Activated CD8-positive, alpha-beta memory T cell treated with anti-CD3 and anti-CD28 coated beads, Interleukin-2, amount 10 ng/mL, durations not matched to agents 7 days and 5 days (primary cell): Measurements from ENCODE around the gene AK1. TPM values are rescaled to one million over a fixed set of nuclear protein-coding genes. Genes with fewer than 3 reads are reported as not detected.

Experiments used
- ATAC-seq: fragments of 150-1000 bp; cut with Tn5 transposase; one replicate; pipeline ENCODE4 v1.10.0; 2021; ENCODE audit warnings: moderate library complexity
- CTCF ChIA-PET: fragments of 350-600 bp; sonication (Branson Sonifier 250); formaldehyde crosslinking; loops from one replicate; lab custom pipeline; 2021; ENCODE audit warnings: antibody characterized with exemption; lab: Charles Lee
- DNase-seq: peaks from one replicate; pipeline ENCODE4 v3.0.0-alpha.2; 2020
- H3K27ac Mint-ChIP-seq: one replicate; pipeline ENCODE4 v1.8.0; 2021; ENCODE audit warnings: mild to moderate bottlenecking, mixed read lengths
- H3K27me3 Mint-ChIP-seq: one replicate; pipeline ENCODE4 v1.8.0; 2021; ENCODE audit warnings: mixed read lengths
- H3K36me3 Mint-ChIP-seq: one replicate; pipeline ENCODE4 v1.8.0; 2021; ENCODE audit warnings: mild to moderate bottlenecking, mixed read lengths
- H3K4me1 Mint-ChIP-seq: one replicate; pipeline ENCODE4 v1.8.0; 2021; ENCODE audit warnings: mixed read lengths
- H3K4me3 Mint-ChIP-seq: one replicate; pipeline ENCODE4 v1.8.0; 2021; ENCODE audit warnings: mild to moderate bottlenecking, moderate library complexity, mixed read lengths
- H3K9me3 Mint-ChIP-seq: one replicate; pipeline ENCODE4 v1.8.0; 2022; ENCODE audit warnings: low read depth, mixed read lengths
- total RNA-seq, 2 experiments: library from RNA; stranded (reverse); gene quantifications; one replicate each; pipeline ENCODE4 v1.2.3, GENCODE V29; 2021

Gene AK1
- total RNA-seq, 2 experiments from 2014 or later = 33.6 to 34.3 TPM

DNA sequence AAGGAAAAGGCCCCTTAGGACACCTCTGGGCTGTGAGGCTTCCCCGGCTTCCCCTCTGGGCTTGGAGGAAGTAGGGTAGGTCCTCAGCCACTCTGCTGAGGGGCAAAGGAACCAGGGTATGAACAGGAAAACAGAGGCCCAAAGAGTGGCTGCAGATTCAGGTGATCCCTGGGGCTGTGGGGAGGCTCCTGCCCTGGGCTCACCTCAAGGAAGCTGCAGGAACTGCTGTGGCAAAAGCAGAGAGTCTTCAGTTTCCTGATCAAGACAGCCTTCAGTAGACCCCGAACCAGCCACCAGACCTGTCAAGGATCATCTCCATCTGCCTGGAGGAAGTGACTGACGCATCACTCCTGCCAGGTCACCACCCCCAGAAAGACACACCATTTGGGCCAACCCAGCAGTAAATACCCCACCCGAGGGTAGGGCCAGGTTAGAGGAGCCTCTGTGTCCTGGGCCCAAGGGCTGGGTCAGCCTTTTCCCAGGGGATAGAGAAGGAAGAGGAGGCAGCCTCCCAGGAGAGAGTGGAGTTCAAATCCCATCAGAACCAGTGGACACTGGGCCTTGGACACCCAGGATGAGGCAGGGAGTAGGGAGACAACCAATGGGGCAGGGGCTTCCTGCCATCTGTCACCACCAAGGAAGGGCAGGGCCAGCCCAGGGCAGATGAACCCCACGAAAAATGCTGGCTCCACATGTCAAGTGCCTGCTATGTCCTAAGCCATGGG is 27.7 kb upstream of the AK1 start:
- H3K27me3 Mint-ChIP-seq = no peaks in the 10 kb centered on the region
- H3K4me1 Mint-ChIP-seq = peaks cover 54% of the 10 kb centered on the region
- H3K36me3 Mint-ChIP-seq = peaks cover 23% of the 10 kb centered on the region
- peak; percentile 86 for DNase-seq
- ATAC-seq = peak; percentile 55
- no peaks in the 10 kb centered on the region for H3K9me3 Mint-ChIP-seq
- H3K4me3 Mint-ChIP-seq = peak overlapping the region; percentile 83
- H3K27ac Mint-ChIP-seq = peak overlapping the region; percentile 100
- CTCF ChIA-PET = interaction anchor here (0.6 to 6.7 kb wide), 15 partner anchors 8 to 170 kb away, joined by 3 to 34 read pairs (median 4); partner anchors contain the start of genes CDK9 and TOR2A

DNA sequence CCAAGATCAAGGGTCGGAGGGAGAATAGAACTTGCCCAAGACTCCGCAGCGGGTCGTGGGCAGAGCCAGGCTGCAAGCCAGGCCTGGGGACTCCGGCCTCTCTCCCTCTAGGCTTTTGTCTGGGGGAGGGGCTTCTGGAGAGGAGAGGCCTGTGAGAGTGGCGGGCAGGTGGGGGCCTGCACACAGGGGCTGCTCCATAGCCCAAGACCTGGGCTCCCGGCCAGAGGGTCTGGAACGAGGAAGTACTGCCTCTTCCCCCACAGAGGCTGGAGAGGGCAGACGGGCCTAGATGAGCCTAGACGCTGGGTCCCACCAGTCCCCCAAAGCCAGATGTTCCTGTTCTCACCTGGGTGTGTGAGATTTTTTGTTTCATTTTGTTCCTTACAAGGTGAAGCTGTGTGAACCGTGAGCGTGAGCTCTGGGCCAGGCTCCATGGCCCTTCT is 27.1 kb upstream of the AK1 start:
- Mint-ChIP-seq H3K4me3 (peak overlapping the region; percentile 83), H3K9me3 (no peaks in the 10 kb centered on the region), H3K4me1 (peaks cover 55% of the 10 kb centered on the region), H3K36me3 (peaks cover 22% of the 10 kb centered on the region), H3K27me3 (no peaks in the 10 kb centered on the region), H3K27ac (peak overlapping the region; percentile 100)
- CTCF ChIA-PET = interaction anchor here (0.9 to 6.7 kb wide), 11 partner anchors 8 to 172 kb away, joined by 3 to 34 read pairs (median 4); partner anchors contain the start of genes FPGS and TOR2A
- DNase-seq (no peak), ATAC-seq (peak; percentile 10)

DNA sequence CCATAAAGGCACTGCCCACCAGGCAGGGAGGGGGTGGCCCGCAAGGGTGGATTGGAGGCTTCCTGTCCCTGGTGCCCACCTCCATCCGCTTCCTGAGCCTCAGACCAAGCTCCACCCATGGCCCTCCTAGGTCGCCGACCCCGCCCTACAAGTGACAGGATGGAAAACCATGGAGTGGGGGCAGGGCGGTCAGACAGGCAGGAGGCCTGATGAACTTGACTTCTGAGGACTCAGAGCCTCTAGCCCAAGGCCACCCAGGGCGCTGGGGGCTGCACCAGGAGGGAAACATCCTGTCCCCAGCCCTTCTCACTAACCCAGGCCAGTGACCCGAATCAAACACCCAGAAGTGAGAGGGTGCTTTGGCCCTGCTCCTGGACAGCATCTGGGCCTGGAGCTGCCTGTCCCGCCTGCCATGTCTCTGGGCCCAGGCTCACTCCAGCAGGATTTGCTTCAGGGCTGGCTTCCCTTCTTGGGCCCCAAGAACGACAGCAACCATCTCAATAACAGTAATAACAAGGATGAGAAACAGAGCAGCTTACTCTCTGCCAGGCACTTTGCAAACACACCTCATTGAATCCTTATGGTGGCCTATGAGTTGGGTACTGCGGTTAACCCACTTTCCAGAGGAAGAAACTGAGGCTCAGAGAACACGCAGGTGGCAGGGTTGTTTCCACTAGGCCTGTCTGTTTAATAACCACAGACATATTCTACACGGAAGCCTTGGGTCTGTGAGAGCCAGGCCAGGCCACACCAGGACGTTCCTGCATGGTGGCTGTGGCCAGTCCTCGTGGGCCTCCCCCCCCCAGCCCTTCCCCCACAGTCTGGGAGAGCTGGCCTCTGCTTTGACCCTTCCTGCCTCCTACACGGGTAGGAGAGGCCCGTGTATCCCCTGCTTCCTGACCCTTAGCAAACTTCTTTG is 26.3 kb upstream of the AK1 start:
- peak; percentile 97 for DNase-seq
- Mint-ChIP-seq H3K27ac (peak overlapping the region; percentile 100), H3K27me3 (no peaks in the 10 kb centered on the region), H3K9me3 (no peaks in the 10 kb centered on the region), H3K36me3 (peaks cover 20% of the 10 kb centered on the region), H3K4me3 (peak overlapping the region; percentile 83), H3K4me1 (peaks cover 54% of the 10 kb centered on the region)
- CTCF ChIA-PET = interaction anchor here (0.9 to 6.7 kb wide), 10 partner anchors 9 to 171 kb away, joined by 4 to 34 read pairs (median 6); partner anchors contain the start of genes FPGS, ST6GALNAC4 and TOR2A
- peak; percentile 48 for ATAC-seq

DNA sequence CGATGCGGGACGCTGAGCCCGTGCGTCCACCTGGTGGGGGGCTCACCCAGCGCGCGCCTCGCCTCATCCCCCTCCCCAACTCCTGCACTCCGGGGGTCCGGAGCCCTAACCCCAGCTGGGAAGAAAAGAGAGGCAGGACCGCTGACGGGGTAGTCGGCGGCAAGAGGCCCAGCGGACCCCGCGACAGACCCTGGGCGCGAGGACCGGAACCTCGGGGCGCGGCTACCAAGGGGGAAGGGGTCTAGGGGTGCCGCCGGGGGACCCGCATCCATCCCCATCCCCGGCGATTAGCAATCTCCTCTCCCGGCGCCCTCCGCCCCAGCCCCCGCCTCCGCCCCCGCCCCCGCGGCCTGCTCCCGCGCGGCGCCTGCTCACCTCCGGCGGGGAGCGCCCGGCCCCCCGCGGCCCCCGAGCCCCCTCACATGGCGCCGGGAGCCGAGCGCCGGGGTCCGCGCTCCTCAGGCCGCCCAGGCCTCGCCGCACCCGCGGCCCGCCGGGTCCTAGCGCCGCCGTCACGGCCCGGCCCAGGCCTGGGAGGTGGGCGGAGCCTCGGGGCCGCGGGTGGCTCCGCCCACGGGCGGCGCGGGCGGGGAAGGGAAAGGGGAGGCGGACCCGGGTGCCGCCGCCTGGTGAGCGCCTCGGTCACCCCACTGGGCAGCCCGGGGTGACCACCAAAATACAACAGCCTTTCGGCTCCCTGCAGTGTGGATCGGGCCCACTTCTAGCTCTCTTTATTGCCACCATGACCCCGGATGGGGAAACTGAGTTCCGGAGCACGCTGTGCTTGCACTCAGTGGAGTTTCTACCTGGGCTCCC is 21.9 kb upstream of the AK1 start, which contains the start of gene ST6GALNAC6:
TSS of gene ST6GALNAC6 (minus strand) at position 476 of the 816 bp plus-strand sequence. CDS start 1,622 bp downstream, outside the sequence.
- Mint-ChIP-seq H3K27me3 (no peaks in the 10 kb centered on the region), H3K4me3 (peak within 1 kb of the TSS; percentile 80), H3K36me3 (peaks cover 35% of the 10 kb centered on the region), H3K27ac (peak within 1 kb of the TSS; percentile 78), H3K4me1 (peaks cover 40% of the 10 kb centered on the region), H3K9me3 (no peaks in the 10 kb centered on the region)
- DNase-seq (peak; percentile 79), ATAC-seq (peak; percentile 80)
- CTCF ChIA-PET = interaction anchor here (0.6 to 2.1 kb wide), 12 partner anchors 8 to 142 kb away, joined by 3 to 7 read pairs (median 4); partner anchors contain the start of gene ST6GALNAC4

DNA sequence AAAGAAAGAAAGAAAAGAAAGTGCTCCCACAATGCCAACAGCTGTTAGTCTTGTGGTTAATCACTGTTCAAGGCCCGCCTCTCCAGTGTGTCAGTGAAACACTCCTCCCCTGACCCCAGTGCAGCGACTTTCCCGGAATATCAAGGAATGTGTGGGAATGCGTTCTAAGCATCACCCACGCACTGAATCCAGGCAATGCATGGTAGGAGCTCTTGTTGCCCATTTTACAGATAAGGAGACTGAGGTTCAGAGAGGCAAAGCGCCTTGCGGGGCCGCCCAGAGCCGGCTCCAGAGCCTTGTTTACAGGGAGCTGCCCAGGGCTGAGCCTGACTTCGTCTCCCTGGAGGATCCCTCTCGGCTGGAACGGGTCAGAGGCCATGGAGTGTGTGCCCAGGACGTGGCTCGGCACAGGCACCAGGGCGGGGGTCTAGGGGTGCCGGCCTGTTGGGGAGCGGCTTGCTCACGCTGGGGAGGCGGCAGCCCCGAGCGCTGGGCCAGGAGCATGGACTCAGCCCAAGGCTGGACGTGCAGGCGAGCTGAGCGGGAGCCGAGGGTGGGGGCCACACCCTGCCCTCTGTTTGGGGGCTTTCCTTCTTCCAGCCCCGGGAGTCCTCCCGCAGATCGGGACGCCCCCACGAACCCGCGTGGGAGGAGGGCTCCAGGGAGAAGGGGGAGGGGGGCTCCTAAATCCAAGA is 21.1 kb upstream of the AK1 start:
- CTCF ChIA-PET = interaction anchor here (0.7 to 2.1 kb wide), 8 partner anchors 8 to 142 kb away, joined by 3 to 7 read pairs (median 4); partner anchors contain the start of gene ST6GALNAC4
- ATAC-seq = peak; percentile 2
- Mint-ChIP-seq H3K36me3 (peaks cover 38% of the 10 kb centered on the region), H3K27ac (peak overlapping the region; percentile 75), H3K4me1 (peaks cover 34% of the 10 kb centered on the region), H3K27me3 (no peaks in the 10 kb centered on the region), H3K4me3 (peak overlapping the region; percentile 76), H3K9me3 (peaks cover under 1% of the 10 kb centered on the region)
- DNase-seq = no peak

DNA sequence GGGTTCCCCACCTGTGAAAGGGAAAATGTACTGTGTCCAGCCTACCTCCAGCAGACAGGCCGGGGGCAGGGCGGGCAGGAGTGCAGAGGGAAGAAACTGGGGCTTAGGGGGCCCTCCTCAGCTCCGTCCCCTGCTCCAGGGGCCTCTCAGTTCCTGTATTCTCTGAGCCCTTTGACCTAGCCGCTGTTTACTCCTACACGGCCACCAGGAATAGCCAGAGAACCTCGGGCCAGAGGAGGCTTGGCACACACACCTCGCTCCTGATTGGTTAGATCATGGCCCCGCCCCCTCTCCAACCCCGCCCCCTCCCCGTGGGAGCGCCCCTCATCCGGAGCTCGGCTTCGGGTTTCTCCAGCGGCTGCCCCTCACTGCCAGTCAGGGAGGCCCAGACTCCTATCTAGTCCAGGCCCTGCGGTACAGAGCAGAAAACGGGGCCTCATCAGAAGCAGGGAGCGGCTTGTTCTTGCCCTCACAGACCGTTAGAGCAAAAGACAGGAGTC is 19.8 kb upstream of the AK1 start:
- no peak overlapping the region for H3K27ac Mint-ChIP-seq
- H3K4me1 Mint-ChIP-seq = peaks cover 34% of the 10 kb centered on the region
- ATAC-seq = no peak
- no peaks in the 10 kb centered on the region for H3K27me3 Mint-ChIP-seq
- H3K4me3 Mint-ChIP-seq = no peak overlapping the region
- peaks cover 50% of the 10 kb centered on the region for H3K36me3 Mint-ChIP-seq
- CTCF ChIA-PET = interaction anchor here (0.6 to 1.3 kb wide), 4 partner anchors 22 to 162 kb away, joined by 3 to 7 read pairs (median 3); partner anchors contain the start of gene TOR2A
- H3K9me3 Mint-ChIP-seq = peaks cover 3% of the 10 kb centered on the region
- DNase-seq = no peak

DNA sequence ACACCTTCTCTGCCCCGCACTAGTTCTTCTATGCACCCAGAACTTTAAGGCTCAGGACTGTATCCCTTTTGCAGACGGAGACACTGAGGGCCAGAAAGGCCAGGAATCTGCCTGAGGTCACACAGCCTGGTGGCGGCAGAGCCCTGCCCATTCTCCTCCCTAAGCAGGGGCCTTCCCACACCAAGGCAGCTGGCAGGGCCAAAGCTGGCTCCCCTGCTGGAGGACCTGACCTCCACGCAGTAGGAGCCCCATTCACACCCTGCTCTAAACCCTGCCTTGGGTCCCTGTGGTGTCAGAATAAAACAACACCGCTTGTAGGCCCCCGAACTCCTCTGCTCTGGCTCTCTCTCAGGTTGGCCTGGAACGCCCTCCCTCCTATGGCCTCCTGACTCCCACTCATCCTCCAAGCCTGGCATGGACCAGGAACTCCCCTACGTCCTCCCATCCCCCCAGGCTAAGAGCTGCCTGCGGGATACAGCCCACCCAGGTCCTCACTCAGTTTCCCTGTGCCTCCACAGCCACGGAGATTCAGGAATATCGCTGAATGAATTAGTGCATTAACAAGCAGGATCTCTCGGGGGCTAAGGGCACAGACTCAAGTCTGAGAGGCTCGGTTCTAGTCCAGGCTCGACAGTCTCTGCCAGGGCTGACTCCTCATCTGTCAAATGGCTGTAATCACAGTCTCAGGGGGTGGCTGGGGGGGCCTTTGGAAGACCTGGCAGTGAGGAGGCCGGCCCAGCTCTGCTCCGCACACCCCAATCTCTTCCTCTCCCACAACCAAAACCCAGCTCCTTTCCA is 19.1 kb upstream of the AK1 start:
- Mint-ChIP-seq H3K36me3 (peaks cover 54% of the 10 kb centered on the region), H3K4me1 (peaks cover 32% of the 10 kb centered on the region), H3K9me3 (peaks cover 3% of the 10 kb centered on the region), H3K27ac (no peak overlapping the region), H3K4me3 (no peak overlapping the region), H3K27me3 (no peaks in the 10 kb centered on the region)
- DNase-seq (no peak), ATAC-seq (no peak)
- CTCF ChIA-PET = interaction anchor here (0.8 to 1.3 kb wide), 3 partner anchors 23 to 162 kb away, joined by 3 to 7 read pairs (median 3); partner anchors contain the start of gene TOR2A

DNA sequence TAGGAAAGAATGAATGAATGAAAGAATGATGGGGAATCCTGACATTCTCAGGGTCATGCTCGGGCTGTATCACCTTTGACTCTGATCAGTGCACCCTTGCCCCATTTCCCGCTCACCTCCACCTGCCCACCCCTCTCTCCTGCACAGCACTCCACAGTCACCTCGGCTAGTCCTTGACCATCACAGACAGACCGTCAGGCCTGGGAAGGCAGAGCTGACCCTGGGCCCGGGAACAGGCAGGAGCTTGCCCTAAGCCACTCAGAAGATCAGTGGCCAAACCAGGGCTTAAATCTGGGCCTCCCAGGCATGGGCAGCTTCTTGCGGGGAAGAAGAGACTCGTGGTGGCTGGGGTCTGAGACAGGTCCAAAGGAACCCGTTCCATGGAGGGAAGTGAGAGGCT is 18.3 kb upstream of the AK1 start:
- H3K4me3 Mint-ChIP-seq = no peak overlapping the region
- no peak overlapping the region for H3K27ac Mint-ChIP-seq
- no peaks in the 10 kb centered on the region for H3K27me3 Mint-ChIP-seq
- no peak for DNase-seq
- H3K9me3 Mint-ChIP-seq = peaks cover 3% of the 10 kb centered on the region
- peaks cover 58% of the 10 kb centered on the region for H3K36me3 Mint-ChIP-seq
- ATAC-seq = no peak
- CTCF ChIA-PET = interaction anchor here (1.0 to 1.5 kb wide), 2 partner anchors 26 to 110 kb away, joined by 3 to 5 read pairs; partner anchors contain the start of gene CDK9
- peaks cover 29% of the 10 kb centered on the region for H3K4me1 Mint-ChIP-seq

DNA sequence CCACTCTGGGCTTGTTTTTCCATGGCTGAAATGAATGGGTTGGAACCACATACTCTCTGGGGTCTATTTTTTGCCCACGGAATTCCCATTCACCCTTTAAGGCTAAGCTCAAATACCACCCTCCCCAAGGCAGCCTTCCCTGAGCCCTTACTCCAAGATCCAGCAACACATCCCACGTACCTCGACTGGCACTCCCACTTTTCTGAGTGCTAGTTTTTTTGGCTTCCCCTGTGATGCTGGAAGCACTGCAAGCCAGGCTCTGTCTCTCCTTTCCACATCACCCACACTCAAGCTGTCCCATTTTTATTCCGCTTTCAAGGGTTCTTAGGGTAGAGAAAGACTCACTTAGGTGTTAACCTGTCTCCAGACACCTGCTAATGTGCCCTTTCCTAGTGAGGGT is 15.9 kb upstream of the AK1 start:
- Mint-ChIP-seq H3K36me3 (peaks cover 68% of the 10 kb centered on the region), H3K27ac (no peak overlapping the region), H3K27me3 (no peaks in the 10 kb centered on the region), H3K4me3 (no peak overlapping the region), H3K4me1 (peaks cover 21% of the 10 kb centered on the region), H3K9me3 (peaks cover 3% of the 10 kb centered on the region)
- no peak for ATAC-seq
- CTCF ChIA-PET = interaction anchor here (1.2 to 1.6 kb wide), 2 partner anchors 23 to 142 kb away, joined by 4 to 7 read pairs; no protein-coding TSS in a partner anchor
- no peak for DNase-seq

DNA sequence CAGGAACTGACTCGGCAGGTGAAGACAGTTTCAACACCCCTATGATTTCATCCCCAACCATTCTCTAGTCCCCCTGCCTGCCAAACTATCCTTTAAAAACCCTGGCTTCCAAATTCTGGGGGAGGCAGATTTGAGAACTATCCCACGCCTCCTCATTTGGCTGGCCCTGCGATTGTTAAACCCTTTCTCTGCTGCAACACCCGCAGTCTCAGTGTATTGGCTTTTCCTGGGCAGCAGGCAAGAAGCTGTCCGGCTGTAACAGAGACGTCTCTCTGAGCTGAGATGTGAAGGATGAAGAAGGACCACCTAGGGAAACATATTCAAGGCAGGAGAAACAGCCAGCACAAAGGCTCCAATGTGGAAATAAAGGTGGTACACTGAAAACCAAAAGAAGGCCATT is 15.4 kb upstream of the AK1 start:
- CTCF ChIA-PET = interaction anchor here (1.2 to 1.6 kb wide), 2 partner anchors 23 to 142 kb away, joined by 4 to 7 read pairs; no protein-coding TSS in a partner anchor
- no peak overlapping the region for H3K4me3 Mint-ChIP-seq
- ATAC-seq (no peak), DNase-seq (no peak)
- H3K4me1 Mint-ChIP-seq = peaks cover 17% of the 10 kb centered on the region
- no peaks in the 10 kb centered on the region for H3K27me3 Mint-ChIP-seq
- H3K36me3 Mint-ChIP-seq = peaks cover 69% of the 10 kb centered on the region
- H3K27ac Mint-ChIP-seq = no peak overlapping the region
- peaks cover 3% of the 10 kb centered on the region for H3K9me3 Mint-ChIP-seq

DNA sequence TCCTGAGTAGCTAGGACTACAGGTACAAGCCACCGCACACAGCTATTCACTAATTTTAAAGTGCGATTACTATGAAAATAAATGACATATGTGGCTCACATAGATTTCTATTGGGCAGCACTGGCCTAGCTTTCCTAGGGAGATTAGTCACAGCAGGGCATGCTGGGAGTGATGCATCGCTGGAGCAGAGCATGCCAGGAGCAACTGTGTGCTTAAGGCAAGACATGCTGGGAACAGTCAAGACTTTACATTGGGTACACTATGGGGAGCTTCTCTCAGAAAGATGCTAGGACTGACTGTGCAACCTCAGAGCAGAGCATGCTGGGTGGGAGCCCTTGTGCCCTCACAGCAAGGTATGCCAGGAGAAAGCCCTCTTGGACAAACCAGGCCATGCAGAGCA is 12.6 kb upstream of the AK1 start:
- H3K27me3 Mint-ChIP-seq = no peaks in the 10 kb centered on the region
- CTCF ChIA-PET = interaction anchor here (0.8 to 2.0 kb wide), 8 partner anchors 14 to 155 kb away, joined by 3 to 8 read pairs (median 3); partner anchors contain the start of genes CDK9 and TOR2A

More for the DNA sequence above, 12.6 kb upstream of the AK1 start:
- Mint-ChIP-seq H3K4me1 (peaks cover 10% of the 10 kb centered on the region), H3K27ac (no peak overlapping the region), H3K36me3 (peaks cover 66% of the 10 kb centered on the region), H3K4me3 (no peak overlapping the region), H3K9me3 (peaks cover 3% of the 10 kb centered on the region)
- ATAC-seq (no peak), DNase-seq (no peak)
